ENCODE results near the gene NLGN1. TPM values are rescaled to one million over a fixed set of nuclear protein-coding genes. Genes with fewer than 3 reads are reported as not detected.

Gene NLGN1
- total RNA-seq, 2 donors from 2014 or later: 1.3 to 2.4 TPM

GRCh38 chr3:173954647-173955046 is 557.1 kb downstream of the NLGN1 start:
- H3K27me3 ChIP-seq: no peaks in the 10 kb centered on the region

GRCh38 chr3:173957646-173958045 is 560.1 kb downstream of the NLGN1 start:
- Histone ChIP-seq H3K4me3 (no peak overlapping the region), H3K9me3 (no peaks in the 10 kb centered on the region), H3K27ac (no peak overlapping the region), H3K36me3 (no peaks in the 10 kb centered on the region), H3K4me1 (no peaks in the 10 kb centered on the region), H3K27me3 (no peaks in the 10 kb centered on the region)
- TF ChIP-seq CTCF (IDR thresholded peaks at IDR 0.05): no peak
- no peak for DNase-seq (ENCODE audit: low spot score)

More at GRCh38 chr3:173954647-173955046, 557.1 kb downstream of the NLGN1 start:
- Histone ChIP-seq H3K27ac (no peak overlapping the region), H3K36me3 (no peaks in the 10 kb centered on the region), H3K4me3 (no peak overlapping the region), H3K4me1 (no peaks in the 10 kb centered on the region), H3K9me3 (no peaks in the 10 kb centered on the region)
- TF ChIP-seq CTCF (IDR thresholded peaks at IDR 0.05): no peak
- DNase-seq (ENCODE audit: low spot score): no peak

- Histone ChIP-seq H3K4me3 (no peak overlapping the region), H3K27ac (no peak overlapping the region), H3K9me3 (no peaks in the 10 kb centered on the region), H3K36me3 (no peaks in the 10 kb centered on the region), H3K27me3 (no peaks in the 10 kb centered on the region), H3K4me1 (no peaks in the 10 kb centered on the region)
- TF ChIP-seq CTCF (IDR thresholded peaks at IDR 0.05): no peak
- no peak for DNase-seq (ENCODE audit: low spot score)
Observed at GRCh38 chr3:173958805-173959204, 561.3 kb downstream of the NLGN1 start.

GRCh38 chr3:173970281-173970680 is 572.7 kb downstream of the NLGN1 start:
- no peaks in the 10 kb centered on the region for H3K4me1 ChIP-seq

GRCh38 chr3:173976281-173976680 is 578.7 kb downstream of the NLGN1 start:
- Histone ChIP-seq H3K9me3 (no peaks in the 10 kb centered on the region), H3K4me1 (no peaks in the 10 kb centered on the region), H3K27ac (no peak overlapping the region), H3K27me3 (no peaks in the 10 kb centered on the region), H3K4me3 (no peak overlapping the region), H3K36me3 (no peaks in the 10 kb centered on the region)
- no peak for DNase-seq (ENCODE audit: low spot score)
- no peak for TF ChIP-seq CTCF (IDR thresholded peaks at IDR 0.05)

More at GRCh38 chr3:173970281-173970680, 572.7 kb downstream of the NLGN1 start:
- Histone ChIP-seq H3K27ac (no peak overlapping the region), H3K36me3 (no peaks in the 10 kb centered on the region), H3K4me3 (no peak overlapping the region), H3K27me3 (no peaks in the 10 kb centered on the region), H3K9me3 (no peaks in the 10 kb centered on the region)
- no peak for TF ChIP-seq CTCF (IDR thresholded peaks at IDR 0.05)
- no peak for DNase-seq (ENCODE audit: low spot score)

GRCh38 chr3:173977747-173978146 is 580.2 kb downstream of the NLGN1 start:
- TF ChIP-seq CTCF (IDR thresholded peaks at IDR 0.05): no peak
- Histone ChIP-seq H3K4me1 (no peaks in the 10 kb centered on the region), H3K27ac (no peak overlapping the region), H3K9me3 (no peaks in the 10 kb centered on the region), H3K4me3 (no peak overlapping the region), H3K36me3 (no peaks in the 10 kb centered on the region), H3K27me3 (no peaks in the 10 kb centered on the region)
- DNase-seq (ENCODE audit: low spot score): no peak
